Spleen (tissue), 7 donors: ENCODE measurements around the gene YPEL3.

Source experiments
- CTCF ChIP-seq, 11 experiments: fragments of 200-600 bp in 7 of 11; fragments of 450-650 bp in 4 of 11; sonication (generic) in 4 of 11; IDR thresholded peaks in 8 of 11; conservative IDR thresholded peaks in 3 of 11; 1 replicate in 7 of 11; 2 replicates in 4 of 11; pipeline versions ENCODE4 v1.4.0 to v1.8.0; 2016 to 2021; ENCODE audit warnings: antibody characterized with exemption in 11 of 11, inconsistent platforms in 4 of 11, mild to moderate bottlenecking in 1 of 11
- POLR2A ChIP-seq, 3 donors: fragments of 450-650 bp; IDR thresholded peaks; one replicate each; pipeline ENCODE4 v1.5.1; 2017; ENCODE audit warnings: antibody characterized with exemption in 3 of 3, mild to moderate bottlenecking in 1 of 3
- POLR2AphosphoS5 ChIP-seq, 3 donors: sonication (generic); formaldehyde crosslinking; IDR thresholded peaks; one replicate each; pipeline ENCODE4 v1.5.1; 2017; ENCODE audit warnings: antibody characterized with exemption in 3 of 3
- donor health status: DM: no; HTN: no; CAD: no; lungs with moderate emphysema.
- donor health status: DM: no; HTN: no; CAD: no.
- donor health status: DM: no; HTN: no; CAD: no.

GRCh38 chr16:30108059-30108850 is 12.2 kb upstream of the YPEL3 start:
- TF ChIP-seq POLR2A (IDR thresholded peaks at IDR 0.05) (no peak), CTCF (IDR thresholded peaks at IDR 0.05 in 8 of 11, conservative IDR thresholded peaks at IDR 0.05 in 3 of 11) (no peak), POLR2AphosphoS5 (IDR thresholded peaks at IDR 0.05) (no peak)
